H1 (cell line): Measurements from ENCODE around the gene TESMIN. TPM values are rescaled to one million over a fixed set of nuclear protein-coding genes. Genes with fewer than 3 reads are reported as not detected.

Experiments used
- CTCF ChIA-PET: fragments of 300-600 bp; sonication (Branson Sonifier 250); formaldehyde crosslinking; loops from one replicate; lab custom pipeline; 2021; ENCODE audit not compliant: partially characterized antibody; lab: Charles Lee
- POLR2A ChIA-PET: fragments of 300-600 bp; sonication (Branson Sonifier 250); formaldehyde crosslinking; loops from one replicate; lab custom pipeline; 2021; ENCODE audit warnings: inconsistent platforms; ENCODE audit not compliant: partially characterized antibody; lab: Charles Lee
- DNase-seq, 2 experiments: peaks; one replicate each; pipeline versions ENCODE4 v3.0.0 to v3.0.0-alpha.2; 2010 to 2022; ENCODE audit warnings: low spot score in 2 of 2, low read depth in 1 of 2, mixed read lengths in 1 of 2
- FAIRE-seq: peaks from 2 replicates; lab custom pipeline; 2011; peaks lifted over from hg19 to GRCh38; lab: Jason Lieb, UNC
- H2AFZ ChIP-seq: 2 replicates; pipeline ENCODE4 v1.8.1; 2012; ENCODE audit warnings: low read length, inconsistent platforms
- H2AK5ac ChIP-seq: 2 replicates; pipeline ENCODE4 v1.6.1; 2013; ENCODE audit warnings: low read depth, low read length
- H2BK120ac ChIP-seq: replicated peaks from 2 replicates; pipeline ENCODE3; 2013; ENCODE audit warnings: low read depth, low read length, inconsistent platforms
- H2BK12ac ChIP-seq: 2 replicates; pipeline ENCODE4 v1.6.1; 2013; ENCODE audit warnings: low read depth, low read length
- H2BK15ac ChIP-seq: 2 replicates; pipeline ENCODE4 v1.6.1; 2013; ENCODE audit warnings: low read length
- H2BK20ac ChIP-seq: 2 replicates; pipeline ENCODE4 v1.6.1; 2013; ENCODE audit warnings: low read length
- H2BK5ac ChIP-seq: 2 replicates; pipeline ENCODE4 v1.6.1; 2013; ENCODE audit warnings: low read depth, low read length
- H3K14ac ChIP-seq: 2 replicates; pipeline ENCODE4 v1.6.1; 2013; ENCODE audit warnings: inconsistent platforms; ENCODE audit not compliant: insufficient read length
- H3K18ac ChIP-seq: 2 replicates; pipeline ENCODE4 v1.6.1; 2013; ENCODE audit warnings: low read length; ENCODE audit errors: extremely low read depth
- H3K23ac ChIP-seq: 2 replicates; pipeline ENCODE4 v1.6.1; 2013; ENCODE audit warnings: inconsistent platforms; ENCODE audit not compliant: insufficient read length
- H3K23me2 ChIP-seq: 2 replicates; pipeline ENCODE4 v1.6.1; 2013; ENCODE audit warnings: low read depth, low read length
- H3K27ac ChIP-seq: 2 replicates; pipeline ENCODE4 v1.6.1; 2011; ENCODE audit warnings: low read depth, low read length, inconsistent platforms
- H3K27me3 ChIP-seq, 4 experiments: replicated peaks in 1 of 4; 1 replicate in 1 of 4; 2 replicates in 3 of 4; pipeline versions ENCODE4 v1.6.1 to v1.8.1; 2011 to 2013; ENCODE audit warnings: low read length in 3 of 4, mild to moderate bottlenecking in 3 of 4, inconsistent platforms in 2 of 4, mixed read lengths in 2 of 4, moderate library complexity in 1 of 4; ENCODE audit not compliant: control insufficient read depth in 3 of 4, insufficient read depth in 3 of 4; ENCODE audit errors: extremely low read depth in 1 of 4
- H3K36me3 ChIP-seq, 4 experiments: 2 replicates each; pipeline versions ENCODE4 v1.6.1 to v1.8.1; 2011 to 2013; ENCODE audit warnings: mild to moderate bottlenecking in 4 of 4, low read length in 3 of 4, moderate library complexity in 2 of 4, control low read depth in 1 of 4, inconsistent platforms in 1 of 4; ENCODE audit not compliant: insufficient read depth in 4 of 4, control insufficient read depth in 2 of 4
- H3K4ac ChIP-seq: replicated peaks from 2 replicates; pipeline ENCODE3; 2013; ENCODE audit warnings: low read length, low read depth, mixed read lengths, inconsistent platforms; ENCODE audit not compliant: insufficient read length
- H3K4me1 ChIP-seq, 4 experiments: replicated peaks in 1 of 4; 1 replicate in 1 of 4; 2 replicates in 3 of 4; pipeline versions ENCODE4 v1.6.1 to v1.8.1; 2011 to 2013; ENCODE audit warnings: low read length in 3 of 4, inconsistent platforms in 2 of 4, mixed read lengths in 1 of 4; ENCODE audit not compliant: insufficient read depth in 4 of 4, control insufficient read depth in 3 of 4
- H3K4me2 ChIP-seq, 2 experiments: 2 replicates each; pipeline versions ENCODE4 v1.6.1 to v1.8.1; 2011 to 2013; ENCODE audit warnings: low read depth in 2 of 2, low read length in 2 of 2, control low read depth in 1 of 2, inconsistent platforms in 1 of 2, mild to moderate bottlenecking in 1 of 2; ENCODE audit not compliant: insufficient read depth in 1 of 2
- H3K4me3 ChIP-seq, 4 experiments: fragments of 200-600, 300-600 bp in 1 of 4; sonication (generic), shearing (Covaris generic), sonication (Bioruptor Twin) in 1 of 4; 2 replicates each; pipeline versions ENCODE4 v1.5.1 to v1.8.1; 2011 to 2016; ENCODE audit warnings: low read length in 4 of 4, low read depth in 3 of 4, control low read depth in 2 of 4, inconsistent platforms in 2 of 4, mild to moderate bottlenecking in 2 of 4, mixed read lengths in 1 of 4, moderate library complexity in 1 of 4; ENCODE audit not compliant: insufficient read depth in 2 of 4; ENCODE audit errors: extremely low read depth in 1 of 4
- H3K56ac ChIP-seq: replicated peaks from 2 replicates; pipeline ENCODE3; 2013; ENCODE audit warnings: low read depth, mild to moderate bottlenecking, mixed read lengths, low read length, inconsistent platforms; ENCODE audit not compliant: insufficient read length
- H3K79me1 ChIP-seq: 2 replicates; pipeline ENCODE4 v1.6.1; 2013; ENCODE audit warnings: low read depth, low read length, control low read depth
- H3K79me2 ChIP-seq, 2 experiments: 2 replicates each; pipeline versions ENCODE4 v1.6.1 to v1.8.1; 2012 to 2013; ENCODE audit warnings: low read length in 2 of 2, mild to moderate bottlenecking in 2 of 2, inconsistent platforms in 1 of 2; ENCODE audit not compliant: insufficient read depth in 2 of 2, control insufficient read depth in 1 of 2
- H3K9ac ChIP-seq, 4 experiments: replicated peaks in 1 of 4; 1 replicate in 1 of 4; 2 replicates in 3 of 4; pipeline versions ENCODE4 v1.6.1 to v1.8.1; 2011 to 2013; ENCODE audit warnings: low read depth in 3 of 4, low read length in 3 of 4, control low read depth in 2 of 4, mild to moderate bottlenecking in 2 of 4, moderate library complexity in 2 of 4, inconsistent platforms in 1 of 4; ENCODE audit errors: extremely low read depth in 1 of 4
- H3K9me3 ChIP-seq, 2 experiments: 2 replicates each; pipeline versions ENCODE4 v1.6.1 to v1.8.1; 2012 to 2013; ENCODE audit warnings: mild to moderate bottlenecking in 2 of 2, moderate library complexity in 2 of 2, control low read depth in 1 of 2, inconsistent platforms in 1 of 2, low read depth in 1 of 2, low read length in 1 of 2, mixed read lengths in 1 of 2; ENCODE audit not compliant: insufficient read depth in 2 of 2
- H4K20me1 ChIP-seq, 2 experiments: replicated peaks in 1 of 2; 2 replicates each; pipeline versions ENCODE3 to v1.8.1; 2011 to 2013; ENCODE audit warnings: inconsistent platforms in 2 of 2, low read length in 2 of 2, mild to moderate bottlenecking in 1 of 2; ENCODE audit not compliant: insufficient read depth in 2 of 2, control insufficient read depth in 1 of 2
- H4K5ac ChIP-seq: 2 replicates; pipeline ENCODE4 v1.6.1; 2013; ENCODE audit warnings: low read length, low read depth, mixed read lengths, inconsistent platforms; ENCODE audit not compliant: insufficient read length
- H4K8ac ChIP-seq: 2 replicates; pipeline ENCODE4 v1.8.0; 2013; ENCODE audit warnings: mild to moderate bottlenecking, moderate library complexity, low read length, inconsistent platforms; ENCODE audit not compliant: insufficient read depth; ENCODE audit errors: extremely low read depth
- H4K91ac ChIP-seq: replicated peaks from 2 replicates; pipeline ENCODE3; 2013; ENCODE audit warnings: low read length, mixed read lengths, inconsistent platforms; ENCODE audit not compliant: insufficient read length
- HDAC2 ChIP-seq, 2 experiments: fragments of 300-600 bp in 1 of 2; sonication (generic) in 1 of 2; IDR thresholded peaks; 2 replicates each; pipeline ENCODE4 v1.6.1; 2011 to 2012; ENCODE audit warnings: low read depth in 2 of 2, low read length in 2 of 2, mild to moderate bottlenecking in 2 of 2, moderate library complexity in 2 of 2, borderline replicate concordance in 1 of 2, inconsistent platforms in 1 of 2
- WGBS, 2 experiments: shearing (Covaris generic) in 1 of 2; methylation state at CpG; one replicate each; pipeline versions ENCODE4 v1.1.6 to v1.1.7; 2013 to 2015; ENCODE audit warnings: low lambda C conversion rate in 2 of 2, mixed read lengths in 2 of 2, inconsistent platforms in 1 of 2, low coverage in 1 of 2, missing lambda C conversion rate in 1 of 2; ENCODE audit not compliant: insufficient replicate concordance in 2 of 2, insufficient coverage in 1 of 2, insufficient read length in 1 of 2; ENCODE audit errors: extremely low coverage in 1 of 2, missing lambda C conversion rate in 1 of 2; 5-methylcytosine and 5-hydroxymethylcytosine counted together
- polyA plus RNA-seq, 7 experiments: library from polyadenylated mRNA; depleted of rRNA in 3 of 7; stranded (reverse) in 5 of 7; unstranded in 2 of 7; fragments of >200 nt in 5 of 7; fragments of 200-250 nt in 2 of 7; gene quantifications; 1 replicate in 5 of 7; 2 replicates in 1 of 7; 4 replicates in 1 of 7; pipeline versions ENCODE4 v1.2.1 to v1.2.3, GENCODE V29; 2011 to 2013; ENCODE audit warnings: missing spikeins in 2 of 7, mixed read lengths in 2 of 7
- total RNA-seq: library from RNA; stranded (reverse); fragmentation: NEBNext Ultra II Directional; extraction: Animal tissue kit (Norgen Biotek cat#: 25700); gene quantifications from 2 replicates; pipeline ENCODE4 v1.2.1, GENCODE V29; 2021

The TESMIN gene
- total and polyA plus RNA-seq, 2 of the 8 experiments (the other 6 are each of a cell fraction or from before 2014, with no cell fraction given): 22.6 to 61.1 TPM

- H3K4ac ChIP-seq: no peak overlapping the region
- H4K5ac ChIP-seq: no peak overlapping the region
- H3K27ac ChIP-seq: no peak overlapping the region
- H3K27me3 ChIP-seq: peaks cover 11 to 41% (median 31%) of the 10 kb centered on the region in 4 experiments
- H3K56ac ChIP-seq: no peak overlapping the region
- H4K91ac ChIP-seq: no peak overlapping the region
- no peaks in the 10 kb centered on the region for H3K9me3 ChIP-seq
- no peaks in the 10 kb centered on the region for H3K79me1 ChIP-seq
- H4K20me1 ChIP-seq: peaks cover 0 to 4% of the 10 kb centered on the region in 2 experiments
- no peak for FAIRE-seq
- H3K79me2 ChIP-seq: no peaks in the 10 kb centered on the region
- H2BK15ac ChIP-seq: no peak overlapping the region
- no peak overlapping the region for H4K8ac ChIP-seq
- CTCF ChIA-PET: interaction anchor here (0.8 to 1.3 kb wide), 4 partner anchors 10 to 111 kb away, joined by 3 read pairs; no protein-coding TSS in a partner anchor
- H3K23me2 ChIP-seq: peaks cover 7% of the 10 kb centered on the region; the same call in 1 of the 2 replicates
- no peak overlapping the region for H3K23ac ChIP-seq
- no peak overlapping the region for H2AFZ ChIP-seq
- no peak overlapping the region for H2BK5ac ChIP-seq
- no peak overlapping the region for H3K4me3 ChIP-seq
- H3K4me1 ChIP-seq: peaks cover 0 to 16% (median 12%) of the 10 kb centered on the region in 4 experiments; a peak in 6 of 7 replicates
- H3K9ac ChIP-seq: no peak overlapping the region
- H2BK20ac ChIP-seq: no peak overlapping the region
- H2AK5ac ChIP-seq: no peak overlapping the region
- POLR2A ChIA-PET: interaction anchor here (1.3 to 5.5 kb wide), 3 partner anchors 9 to 18 kb away, joined by 3 to 17 read pairs (median 13); no protein-coding TSS in a partner anchor
- no peak overlapping the region for H2BK120ac ChIP-seq
- H3K36me3 ChIP-seq: peaks cover 0 to 7% (median 2%) of the 10 kb centered on the region in 4 experiments; a peak in 3 of 8 replicates
- DNase-seq: no peak
- H3K4me2 ChIP-seq: no peak overlapping the region
- no peak overlapping the region for H3K18ac ChIP-seq
- 94% methylated on average over 9 of the region's 9 CpGs; no CpG with 5 or more reads in 1 of the 2 experiments for WGBS, 2 experiments
- H3K14ac ChIP-seq: no peak overlapping the region
- no peak overlapping the region for H2BK12ac ChIP-seq
- no peak for TF ChIP-seq HDAC2 (IDR thresholded peaks at IDR 0.05; ENCODE audit: borderline replicate concordance in 1 of 2, low read depth in 2 of 2, low read length in 2 of 2)
Observed at GRCh38 chr11:68687311-68687710, 64.0 kb downstream of the TESMIN start.
